IMR-90 (cell line): ENCODE measurements around the gene POLR2I.

Experiments
- CEBPB ChIP-seq: IDR thresholded peaks from 2 replicates; pipeline ENCODE4 v1.6.1; 2012; ENCODE audit warnings: low read depth, low read length, improper control_type of control experiment
- ELK1 ChIP-seq: fragments of 150-350 bp; IDR thresholded peaks from 2 replicates; pipeline ENCODE4 v1.6.1; 2016; ENCODE audit warnings: low read depth, mild to moderate bottlenecking, low read length, moderate library complexity, borderline replicate concordance
- NFE2L2 ChIP-seq: fragments of 150-350 bp; IDR thresholded peaks from 2 replicates; pipeline ENCODE4 v1.6.1; 2016; ENCODE audit warnings: low read depth, mild to moderate bottlenecking, low read length
- POLR2A ChIP-seq: IDR thresholded peaks from 2 replicates; pipeline ENCODE4 v1.6.1; 2012; ENCODE audit warnings: mild to moderate bottlenecking, low read depth, low read length
- TF ChIP-seq, protein P1 (sequence below): conservative IDR thresholded peaks from 2 replicates; pipeline ENCODE4 v1.5.1; 2012; ENCODE audit warnings: mild to moderate bottlenecking, low read depth, low read length, improper control_type of control experiment
- TF ChIP-seq, protein P2 (sequence below): fragments of 150-350 bp; IDR thresholded peaks from 2 replicates; pipeline ENCODE4 v1.6.1; 2017; ENCODE audit warnings: mild to moderate bottlenecking, antibody characterized with exemption, low read length, low read depth

DNA sequence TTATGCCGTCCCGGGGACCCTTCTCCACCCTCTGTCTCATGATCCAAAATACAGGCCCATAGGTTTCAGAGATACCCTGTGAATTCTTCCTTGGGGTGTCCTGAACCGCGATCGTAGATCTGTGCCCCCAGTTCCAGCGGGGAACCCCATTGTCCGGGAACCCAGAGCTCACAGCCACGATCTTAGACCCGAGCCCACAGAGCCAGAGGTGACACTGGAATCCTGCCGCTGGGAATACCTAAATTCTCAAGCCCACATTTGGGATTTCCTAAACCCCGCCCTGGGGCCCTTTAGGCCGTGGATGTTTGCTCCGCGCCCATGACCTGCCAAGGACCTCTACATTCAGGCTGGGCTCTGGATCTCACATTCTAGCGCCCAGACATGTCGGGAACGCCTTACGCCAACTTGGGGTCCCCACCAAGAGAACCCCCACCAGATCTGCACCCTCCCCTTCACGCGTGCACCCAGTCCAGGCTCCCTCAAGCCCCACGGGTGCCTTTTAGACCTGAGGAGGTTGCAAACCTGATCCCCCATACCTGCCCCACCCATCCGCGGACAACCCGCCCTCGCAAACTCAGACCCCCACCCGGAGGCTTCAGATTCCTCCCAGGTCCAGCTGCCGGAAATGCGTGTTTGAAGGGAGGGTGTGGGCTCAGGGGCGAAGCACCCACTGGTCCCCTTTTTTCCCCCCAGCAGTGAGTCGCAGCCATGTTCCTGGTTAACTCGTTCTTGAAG is 25.8 kb upstream of the POLR2I start:
- TF ChIP-seq, protein P1, sequence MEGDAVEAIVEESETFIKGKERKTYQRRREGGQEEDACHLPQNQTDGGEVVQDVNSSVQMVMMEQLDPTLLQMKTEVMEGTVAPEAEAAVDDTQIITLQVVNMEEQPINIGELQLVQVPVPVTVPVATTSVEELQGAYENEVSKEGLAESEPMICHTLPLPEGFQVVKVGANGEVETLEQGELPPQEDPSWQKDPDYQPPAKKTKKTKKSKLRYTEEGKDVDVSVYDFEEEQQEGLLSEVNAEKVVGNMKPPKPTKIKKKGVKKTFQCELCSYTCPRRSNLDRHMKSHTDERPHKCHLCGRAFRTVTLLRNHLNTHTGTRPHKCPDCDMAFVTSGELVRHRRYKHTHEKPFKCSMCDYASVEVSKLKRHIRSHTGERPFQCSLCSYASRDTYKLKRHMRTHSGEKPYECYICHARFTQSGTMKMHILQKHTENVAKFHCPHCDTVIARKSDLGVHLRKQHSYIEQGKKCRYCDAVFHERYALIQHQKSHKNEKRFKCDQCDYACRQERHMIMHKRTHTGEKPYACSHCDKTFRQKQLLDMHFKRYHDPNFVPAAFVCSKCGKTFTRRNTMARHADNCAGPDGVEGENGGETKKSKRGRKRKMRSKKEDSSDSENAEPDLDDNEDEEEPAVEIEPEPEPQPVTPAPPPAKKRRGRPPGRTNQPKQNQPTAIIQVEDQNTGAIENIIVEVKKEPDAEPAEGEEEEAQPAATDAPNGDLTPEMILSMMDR = no peak
- TF ChIP-seq POLR2A (no peak; the same call in none of the 2 replicates), NFE2L2 (no peak), CEBPB (no peak), ELK1 (no peak)
- TF ChIP-seq, protein P2, sequence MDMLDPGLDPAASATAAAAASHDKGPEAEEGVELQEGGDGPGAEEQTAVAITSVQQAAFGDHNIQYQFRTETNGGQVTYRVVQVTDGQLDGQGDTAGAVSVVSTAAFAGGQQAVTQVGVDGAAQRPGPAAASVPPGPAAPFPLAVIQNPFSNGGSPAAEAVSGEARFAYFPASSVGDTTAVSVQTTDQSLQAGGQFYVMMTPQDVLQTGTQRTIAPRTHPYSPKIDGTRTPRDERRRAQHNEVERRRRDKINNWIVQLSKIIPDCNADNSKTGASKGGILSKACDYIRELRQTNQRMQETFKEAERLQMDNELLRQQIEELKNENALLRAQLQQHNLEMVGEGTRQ = no peak
